SU-DHL-6 (cell line): ENCODE results near the gene RPRD1B.

Experiments used
- H2AFZ ChIP-seq: fragments of 200-600 bp; sonication (generic); 2 replicates; pipeline ENCODE4 v1.6.1; 2014; ENCODE audit warnings: low read depth, mild to moderate bottlenecking, moderate library complexity, mixed read lengths, antibody characterized with exemption, low read length; ENCODE audit not compliant: severe bottlenecking
- H3F3A ChIP-seq: fragments of 200-600 bp; shearing (Covaris generic); 2 replicates; pipeline ENCODE4 v1.6.0; 2016; ENCODE audit warnings: antibody characterized with exemption, mild to moderate bottlenecking; ENCODE audit not compliant: insufficient read depth
- H3K27ac ChIP-seq: fragments of 200-600 bp; sonication (generic); 2 replicates; pipeline ENCODE4 v1.5.1; 2016; ENCODE audit warnings: low read depth, mild to moderate bottlenecking, low read length, moderate library complexity, mixed read lengths
- H3K27me3 ChIP-seq: fragments of 200-600 bp; sonication (generic), shearing (Covaris generic); 2 replicates; pipeline ENCODE4 v1.6.0; 2014; ENCODE audit warnings: mild to moderate bottlenecking, low read length
- H3K36me3 ChIP-seq: fragments of 200-600 bp; sonication (generic); 2 replicates; pipeline ENCODE4 v1.6.1; 2014; ENCODE audit warnings: mild to moderate bottlenecking, low read length, mixed read lengths
- H3K4me2 ChIP-seq: fragments of 300-600, 200-600 bp; shearing (Covaris generic), sonication (generic); 2 replicates; pipeline ENCODE4 v1.6.0; 2014; ENCODE audit warnings: low read length, low read depth, mild to moderate bottlenecking; ENCODE audit not compliant: poor library complexity, severe bottlenecking
- H3K4me3 ChIP-seq: fragments of 200-600 bp; sonication (generic); 2 replicates; pipeline ENCODE4 v1.5.1; 2014; ENCODE audit warnings: antibody characterized with exemption, low read length, mild to moderate bottlenecking, mixed read lengths; ENCODE audit not compliant: insufficient read depth, poor library complexity, severe bottlenecking
- H3K79me2 ChIP-seq: fragments of 200-600 bp; sonication (generic); 2 replicates; pipeline ENCODE4 v1.6.1; 2014; ENCODE audit warnings: mild to moderate bottlenecking, low read length, moderate library complexity; ENCODE audit not compliant: insufficient read depth
- H3K9ac ChIP-seq: fragments of 200-600 bp; sonication (generic); 2 replicates; pipeline ENCODE4 v1.7.0; 2014; ENCODE audit warnings: mild to moderate bottlenecking, low read length
- H3K9me2 ChIP-seq: fragments of 200-600 bp; sonication (generic); replicated peaks from 2 replicates; pipeline ENCODE4 v1.6.1; 2014; ENCODE audit warnings: low read length; ENCODE audit not compliant: insufficient read depth
- H3K9me3 ChIP-seq: fragments of 200-600 bp; sonication (generic); 2 replicates; pipeline ENCODE4 v1.6.1; 2014; ENCODE audit warnings: low read length, mixed read lengths; ENCODE audit not compliant: insufficient read depth
- H4K20me1 ChIP-seq: fragments of 200-600 bp; sonication (generic); 2 replicates; pipeline ENCODE4 v1.6.1; 2014; ENCODE audit warnings: low read depth, mild to moderate bottlenecking, antibody characterized with exemption, low read length, moderate library complexity, mixed read lengths
- CTCF ChIP-seq: fragments of 200-600 bp; sonication (generic); IDR thresholded peaks from one replicate; pipeline ENCODE4 v1.5.1; 2017; ENCODE audit warnings: antibody characterized with exemption, mild to moderate bottlenecking, low read length, moderate library complexity; ENCODE audit not compliant: insufficient read depth, poor library complexity, severe bottlenecking
- EZH2phosphoT487 ChIP-seq: fragments of 200-600 bp; sonication (generic), shearing (Covaris generic); conservative IDR thresholded peaks from 2 replicates; pipeline ENCODE4 v1.6.1; 2018; ENCODE audit warnings: mild to moderate bottlenecking, antibody characterized with exemption, low read length, moderate library complexity, mixed read lengths

The RPRD1B gene

GRCh38 chr20:37997516-37997915 lies 36.0 kb upstream of the RPRD1B start:
- H3K4me2 ChIP-seq, result no peak overlapping the region
- H3K36me3 ChIP-seq, result 0 out of 2 replicates have a peak, but pooled peaks cover 4% of the 10 kb centered on the region

GRCh38 chr20:37999526-38000263 lies 33.9 kb upstream of the RPRD1B start:
- Histone ChIP-seq H3K9me3 (no peaks in the 10 kb centered on the region), H3F3A (no peaks in the 10 kb centered on the region)

More at GRCh38 chr20:37997516-37997915, 36.0 kb upstream of the RPRD1B start:
- Histone ChIP-seq H3K9ac (no peak overlapping the region), H3F3A (no peaks in the 10 kb centered on the region), H3K9me3 (no peaks in the 10 kb centered on the region), H3K4me3 (no peak overlapping the region), H2AFZ (no peak overlapping the region), H3K27ac (no peak overlapping the region), H3K27me3 (no peaks in the 10 kb centered on the region), H4K20me1 (no peaks in the 10 kb centered on the region), H3K79me2 (no peaks in the 10 kb centered on the region), H3K9me2 (no peaks in the 10 kb centered on the region)
- no peak for TF ChIP-seq CTCF
- no peak for TF ChIP-seq EZH2phosphoT487

DNA sequence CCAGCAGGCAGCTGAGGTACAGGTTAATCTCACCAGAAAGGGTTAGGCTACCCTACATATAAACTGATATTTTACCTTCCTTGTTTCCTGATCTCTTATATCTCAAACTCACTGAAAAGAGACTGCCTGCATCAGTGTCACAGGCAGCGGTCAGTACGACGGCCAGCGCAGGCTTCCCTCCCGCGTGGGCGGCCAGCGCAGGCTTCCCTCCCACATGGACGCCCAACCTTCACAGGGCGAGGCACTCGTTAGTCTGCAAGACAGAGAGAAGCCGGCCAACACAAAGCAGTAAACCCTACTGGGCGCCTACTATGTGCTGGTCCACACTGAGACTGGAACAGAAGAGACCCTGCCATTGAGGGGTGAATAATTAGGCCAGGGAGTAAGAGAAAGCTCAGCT lies 33.3 kb upstream of the RPRD1B start:
- no peak overlapping the region for H3K27ac ChIP-seq
- no peak for TF ChIP-seq CTCF
- no peak for TF ChIP-seq EZH2phosphoT487
- no peaks in the 10 kb centered on the region for H3K9me3 ChIP-seq
- H2AFZ ChIP-seq, result no peak overlapping the region
- H3K9ac ChIP-seq, result no peak overlapping the region
- no peak overlapping the region for H3K4me2 ChIP-seq
- no peaks in the 10 kb centered on the region for H3K79me2 ChIP-seq
- H3K4me3 ChIP-seq, result no peak overlapping the region
- 0 out of 2 replicates have a peak, but pooled peaks cover 8% of the 10 kb centered on the region for H3K36me3 ChIP-seq
- H3F3A ChIP-seq, result no peaks in the 10 kb centered on the region
- no peaks in the 10 kb centered on the region for H3K9me2 ChIP-seq
- no peaks in the 10 kb centered on the region for H4K20me1 ChIP-seq
- no peaks in the 10 kb centered on the region for H3K27me3 ChIP-seq

More at GRCh38 chr20:37999526-38000263, 33.9 kb upstream of the RPRD1B start:
- TF ChIP-seq CTCF, result no peak
- TF ChIP-seq EZH2phosphoT487, result no peak
- Histone ChIP-seq H3K27me3 (no peaks in the 10 kb centered on the region), H3K9me2 (no peaks in the 10 kb centered on the region), H2AFZ (no peak overlapping the region), H3K9ac (no peak overlapping the region), H3K4me3 (no peak overlapping the region), H3K79me2 (no peaks in the 10 kb centered on the region), H3K4me2 (no peak overlapping the region), H3K27ac (no peak overlapping the region), H3K36me3 (0 out of 2 replicates have a peak, but pooled peaks cover 6% of the 10 kb centered on the region), H4K20me1 (no peaks in the 10 kb centered on the region)
